Measurements from ENCODE around the gene ITGB4.

ITGB4 gene

GRCh38 chr17:75778861-75779249 lies 57.6 kb downstream of the ITGB4 start:
- Histone ChIP-seq H3K36me3 (peaks cover 46 to 54% (median 51%) of the 10 kb centered on the region in 11 experiments), H4K20me1 (peaks cover 54 to 57% (median 56%) of the 10 kb centered on the region in 11 experiments), H3K27me3 (no peaks in the 10 kb centered on the region), H3K9ac (peak overlapping the region; percentile 98 to 100 (median 100)), H3K4me2 (peak overlapping the region; percentile 77 to 98 (median 91)), H3K9me3 (replicated peaks in 1 of 11) (peaks cover 0 to 8% (median 6%) of the 10 kb centered on the region in 11 experiments; a peak in 7 of 22 replicates), H3K4me1 (peaks cover 47 to 64% (median 54%) of the 10 kb centered on the region in 10 experiments), H3K27ac (peak overlapping the region; percentile 98 to 100 (median 99)), H3K4me3 (peak overlapping the region; percentile 87 to 99 (median 96))
- no peak for TF ChIP-seq Cebpa-rat (IDR thresholded peaks at IDR 0.05)

GRCh38 chr17:75779250-75779986 lies 58.2 kb downstream of the ITGB4 start:
- Histone ChIP-seq H4K20me1 (peaks cover 50 to 51% (median 51%) of the 10 kb centered on the region in 11 experiments), H3K27me3 (no peaks in the 10 kb centered on the region), H3K4me3 (peak overlapping the region; percentile 87 to 99 (median 96)), H3K4me2 (peak overlapping the region in 9 of 11 experiments; percentile 77 to 98 (median 91); a peak in 13 of 22 replicates), H3K36me3 (peaks cover 40 to 48% (median 47%) of the 10 kb centered on the region in 11 experiments), H3K4me1 (peaks cover 51 to 65% (median 58%) of the 10 kb centered on the region in 10 experiments), H3K9ac (peak overlapping the region; percentile 98 to 100 (median 100)), H3K9me3 (replicated peaks in 1 of 11) (peaks cover 0 to 8% (median 6%) of the 10 kb centered on the region in 11 experiments; a peak in 7 of 22 replicates), H3K27ac (peak overlapping the region; percentile 98 to 100 (median 99))
- no peak for TF ChIP-seq Cebpa-rat (IDR thresholded peaks at IDR 0.05)

- Histone ChIP-seq H3K27me3 (no peaks in the 10 kb centered on the region), H3K9me3 (replicated peaks in 1 of 11) (peaks cover 0 to 8% (median 6%) of the 10 kb centered on the region in 11 experiments; a peak in 7 of 22 replicates), H4K20me1 (peaks cover 42 to 43% (median 43%) of the 10 kb centered on the region in 11 experiments), H3K9ac (peak overlapping the region in 1 of 11 experiments; percentile 99; a peak in 1 of 22 replicates), H3K4me2 (peak overlapping the region in 7 of 11 experiments; percentile 14 to 59 (median 30); a peak in 6 of 22 replicates), H3K36me3 (peaks cover 38 to 40% (median 39%) of the 10 kb centered on the region in 11 experiments), H3K27ac (peak overlapping the region in 7 of 11 experiments; percentile 1 to 99 (median 53); a peak in 11 of 22 replicates), H3K4me1 (peaks cover 46 to 64% (median 55%) of the 10 kb centered on the region in 10 experiments), H3K4me3 (peak overlapping the region in 2 of 10 experiments; percentile 40 to 97; a peak in 3 of 20 replicates)
- no peak for TF ChIP-seq Cebpa-rat (IDR thresholded peaks at IDR 0.05)
Observed at GRCh38 chr17:75779987-75780889, 59.0 kb downstream of the ITGB4 start.

GRCh38 chr17:75783069-75783783 lies 62.0 kb downstream of the ITGB4 start:
- peak overlapping the region; percentile 91 to 100 (median 98) for H3K9ac ChIP-seq
- H4K20me1 ChIP-seq: peaks cover 12 to 13% (median 13%) of the 10 kb centered on the region in 11 experiments
- H3K9me3 ChIP-seq (replicated peaks in 1 of 11): peaks cover 0 to 8% (median 6%) of the 10 kb centered on the region in 11 experiments; a peak in 7 of 22 replicates
- peak overlapping the region; percentile 96 to 100 (median 99) for H3K27ac ChIP-seq
- H3K4me2 ChIP-seq: peak overlapping the region; percentile 94 to 100 (median 97)
- peaks cover 9 to 26% (median 15%) of the 10 kb centered on the region in 11 experiments for H3K36me3 ChIP-seq
- peaks cover 51 to 71% (median 60%) of the 10 kb centered on the region in 10 experiments for H3K4me1 ChIP-seq
- peak overlapping the region in 9 of 10 experiments; percentile 55 to 78 (median 70); a peak in 15 of 20 replicates for H3K4me3 ChIP-seq
- H3K27me3 ChIP-seq: no peaks in the 10 kb centered on the region
- TF ChIP-seq Cebpa-rat (IDR thresholded peaks at IDR 0.05): no peak; a peak in 1 of 22 replicates

GRCh38 chr17:75783803-75784472 lies 62.7 kb downstream of the ITGB4 start:
- peak overlapping the region; percentile 96 to 100 (median 99) for H3K27ac ChIP-seq
- H3K27me3 ChIP-seq: no peaks in the 10 kb centered on the region
- H3K4me2 ChIP-seq: peak overlapping the region; percentile 94 to 100 (median 97)
- H3K36me3 ChIP-seq: peaks cover 2 to 22% (median 14%) of the 10 kb centered on the region in 11 experiments
- H3K9me3 ChIP-seq (replicated peaks in 1 of 11): peaks cover 0 to 1% (median under 1%) of the 10 kb centered on the region in 11 experiments; a peak in 6 of 22 replicates
- H4K20me1 ChIP-seq: peaks cover 5 to 12% (median 6%) of the 10 kb centered on the region in 11 experiments
- H3K9ac ChIP-seq: peak overlapping the region; percentile 91 to 100 (median 98)
- peak overlapping the region; percentile 55 to 78 (median 70) for H3K4me3 ChIP-seq
- peaks cover 51 to 78% (median 60%) of the 10 kb centered on the region in 10 experiments for H3K4me1 ChIP-seq
- TF ChIP-seq Cebpa-rat (IDR thresholded peaks at IDR 0.05): no peak

GRCh38 chr17:75784473-75785015 lies 63.3 kb downstream of the ITGB4 start, which contains the start of gene UNK:
TSS of gene UNK (plus strand) at chr17:75784806. CDS start at chr17:75784881, 75 bp downstream.
- H3K36me3 ChIP-seq: peaks cover 0 to 22% (median 12%) of the 10 kb centered on the region in 11 experiments; a peak in 10 of 22 replicates
- TF ChIP-seq Cebpa-rat (IDR thresholded peaks at IDR 0.05): no peak
- peak within 1 kb of the TSS; percentile 91 to 100 (median 98) for H3K9ac ChIP-seq
- H3K9me3 ChIP-seq (replicated peaks in 1 of 11): no peaks in the 10 kb centered on the region
- H3K27me3 ChIP-seq: no peaks in the 10 kb centered on the region
- peak within 1 kb of the TSS; percentile 94 to 100 (median 97) for H3K4me2 ChIP-seq
- peak within 1 kb of the TSS; percentile 55 to 78 (median 70) for H3K4me3 ChIP-seq
- peaks cover 0 to 9% (median 0%) of the 10 kb centered on the region in 11 experiments; a peak in 5 of 22 replicates for H4K20me1 ChIP-seq
- peak within 1 kb of the TSS; percentile 96 to 100 (median 99) for H3K27ac ChIP-seq
- peaks cover 51 to 79% (median 60%) of the 10 kb centered on the region in 10 experiments for H3K4me1 ChIP-seq
